ENCODE data around the gene ZFPM1.

The ZFPM1 gene

DNA sequence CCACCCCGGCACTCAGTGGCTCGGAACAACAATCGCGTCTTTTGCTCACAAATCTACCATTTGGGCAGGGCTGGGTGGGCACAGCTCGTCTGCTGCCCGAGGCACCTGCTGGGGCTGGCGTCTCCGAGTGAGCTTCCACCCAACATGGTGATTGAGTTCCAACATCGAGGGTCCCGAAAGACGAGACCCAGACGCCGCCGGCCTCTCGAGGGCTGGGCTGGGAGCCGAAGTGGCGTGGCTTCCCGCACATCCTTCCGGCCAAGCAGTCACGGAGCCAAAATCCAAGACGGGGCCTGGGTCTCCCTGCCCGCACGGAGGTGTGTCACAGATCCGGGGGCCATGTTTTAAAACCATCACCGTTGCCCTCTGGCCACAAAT, 7.5 kb upstream of the ZFPM1 start:
- H3K4me1 ChIP-seq (ENCODE audit: control insufficient read depth in 1 of 2, insufficient read depth in 2 of 2, low read length in 2 of 2), result peaks cover 0 to 11% of the 10 kb centered on the region in 2 donors
- H3K36me3 ChIP-seq (ENCODE audit: control insufficient read depth in 1 of 2, insufficient read depth in 2 of 2, low read length in 2 of 2), result no peaks in the 10 kb centered on the region
- no peak overlapping the region for H3K27ac ChIP-seq (ENCODE audit: low read length)
- no peak overlapping the region for H3K4me3 ChIP-seq (ENCODE audit: low read depth in 1 of 2, low read length in 2 of 2)
- H3K9me3 ChIP-seq (ENCODE audit: control insufficient read depth in 1 of 2, low read length in 2 of 2), result no peaks in the 10 kb centered on the region
- H3K27me3 ChIP-seq (ENCODE audit: low read depth, low read length), result no peaks in the 10 kb centered on the region

DNA sequence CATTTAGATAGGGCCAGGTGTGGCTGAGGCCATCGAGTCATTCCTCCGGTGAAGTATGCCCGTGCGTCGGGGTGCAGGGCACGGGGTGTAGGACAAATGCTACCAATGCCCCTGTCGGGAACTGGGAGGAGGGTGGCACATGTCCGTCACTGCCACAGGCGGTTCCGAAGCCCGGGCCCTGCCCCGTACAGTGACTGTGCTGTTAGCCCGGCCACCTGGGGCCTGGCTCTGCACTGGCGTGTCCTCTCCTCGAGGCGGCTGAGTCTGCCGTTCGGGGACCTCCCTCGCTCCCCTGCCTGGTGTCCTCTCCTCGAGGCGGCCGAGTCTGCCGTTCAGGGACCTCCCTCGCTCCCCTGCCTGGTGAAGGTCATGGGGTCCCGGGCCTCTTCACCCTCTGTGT, 7.0 kb upstream of the ZFPM1 start:
- no peaks in the 10 kb centered on the region for H3K36me3 ChIP-seq (ENCODE audit: control insufficient read depth in 1 of 2, insufficient read depth in 2 of 2, low read length in 2 of 2)
- H3K27ac ChIP-seq (ENCODE audit: low read length), result no peak overlapping the region
- no peaks in the 10 kb centered on the region for H3K9me3 ChIP-seq (ENCODE audit: control insufficient read depth in 1 of 2, low read length in 2 of 2)
- H3K4me1 ChIP-seq (ENCODE audit: control insufficient read depth in 1 of 2, insufficient read depth in 2 of 2, low read length in 2 of 2), result peaks cover 0 to 11% of the 10 kb centered on the region in 2 donors
- no peak overlapping the region for H3K4me3 ChIP-seq (ENCODE audit: low read depth in 1 of 2, low read length in 2 of 2)
- H3K27me3 ChIP-seq (ENCODE audit: low read depth, low read length), result no peaks in the 10 kb centered on the region

DNA sequence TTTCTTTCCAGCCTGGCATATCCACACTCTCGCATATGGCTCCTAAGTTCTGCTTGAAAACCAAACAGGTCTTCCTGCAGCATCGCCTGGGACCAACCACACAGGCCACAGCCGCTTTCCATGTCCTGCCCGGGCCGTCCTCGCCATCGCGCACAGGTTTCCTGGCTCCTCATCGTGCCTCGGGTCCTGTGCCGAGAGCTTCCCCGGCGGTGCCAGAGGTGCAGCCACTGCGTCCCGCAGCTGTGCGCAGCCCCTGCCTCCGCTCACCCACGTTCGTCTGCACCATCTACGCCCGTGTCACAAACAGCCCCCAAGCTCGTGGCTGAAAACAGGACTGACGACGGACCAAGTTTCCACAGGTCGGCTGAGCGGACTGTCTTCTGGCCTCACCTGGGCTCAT, 6.3 kb upstream of the ZFPM1 start:
- Histone ChIP-seq H3K27me3 (ENCODE audit: low read depth, low read length) (no peaks in the 10 kb centered on the region), H3K4me1 (ENCODE audit: control insufficient read depth in 1 of 2, insufficient read depth in 2 of 2, low read length in 2 of 2) (peaks cover 0 to 11% of the 10 kb centered on the region in 2 donors), H3K9me3 (ENCODE audit: control insufficient read depth in 1 of 2, low read length in 2 of 2) (no peaks in the 10 kb centered on the region)

DNA sequence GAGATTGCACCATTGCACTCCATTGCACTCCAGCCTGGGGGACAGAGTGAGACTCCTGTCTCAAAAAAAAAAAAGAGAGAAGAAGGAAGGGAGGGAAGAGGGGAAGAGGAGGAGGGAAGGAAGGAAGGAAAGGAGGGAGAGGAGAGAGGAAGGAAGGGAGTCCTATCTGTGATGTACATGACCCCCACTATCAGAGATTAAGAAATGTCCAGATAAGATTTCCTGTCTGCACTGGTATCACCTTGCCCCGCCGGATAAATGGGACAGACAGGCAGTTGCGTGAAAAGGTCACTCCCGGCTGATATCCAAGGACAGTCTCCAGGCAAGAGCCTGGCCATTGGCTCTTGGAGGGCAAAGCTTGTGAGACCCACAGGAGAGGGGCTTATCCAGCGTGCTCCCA, 5.2 kb upstream of the ZFPM1 start:
- Histone ChIP-seq H3K4me1 (ENCODE audit: control insufficient read depth in 1 of 2, insufficient read depth in 2 of 2, low read length in 2 of 2) (peaks cover 0 to 11% of the 10 kb centered on the region in 2 donors), H3K27me3 (ENCODE audit: low read depth, low read length) (no peaks in the 10 kb centered on the region), H3K36me3 (ENCODE audit: control insufficient read depth in 1 of 2, insufficient read depth in 2 of 2, low read length in 2 of 2) (no peaks in the 10 kb centered on the region), H3K9me3 (ENCODE audit: control insufficient read depth in 1 of 2, low read length in 2 of 2) (no peaks in the 10 kb centered on the region), H3K27ac (ENCODE audit: low read length) (no peak overlapping the region), H3K4me3 (ENCODE audit: low read depth in 1 of 2, low read length in 2 of 2) (no peak overlapping the region)

More for the DNA sequence above, 6.3 kb upstream of the ZFPM1 start:
- no peak overlapping the region for H3K27ac ChIP-seq (ENCODE audit: low read length)
- H3K36me3 ChIP-seq (ENCODE audit: control insufficient read depth in 1 of 2, insufficient read depth in 2 of 2, low read length in 2 of 2), result no peaks in the 10 kb centered on the region
- no peak overlapping the region for H3K4me3 ChIP-seq (ENCODE audit: low read depth in 1 of 2, low read length in 2 of 2)

DNA sequence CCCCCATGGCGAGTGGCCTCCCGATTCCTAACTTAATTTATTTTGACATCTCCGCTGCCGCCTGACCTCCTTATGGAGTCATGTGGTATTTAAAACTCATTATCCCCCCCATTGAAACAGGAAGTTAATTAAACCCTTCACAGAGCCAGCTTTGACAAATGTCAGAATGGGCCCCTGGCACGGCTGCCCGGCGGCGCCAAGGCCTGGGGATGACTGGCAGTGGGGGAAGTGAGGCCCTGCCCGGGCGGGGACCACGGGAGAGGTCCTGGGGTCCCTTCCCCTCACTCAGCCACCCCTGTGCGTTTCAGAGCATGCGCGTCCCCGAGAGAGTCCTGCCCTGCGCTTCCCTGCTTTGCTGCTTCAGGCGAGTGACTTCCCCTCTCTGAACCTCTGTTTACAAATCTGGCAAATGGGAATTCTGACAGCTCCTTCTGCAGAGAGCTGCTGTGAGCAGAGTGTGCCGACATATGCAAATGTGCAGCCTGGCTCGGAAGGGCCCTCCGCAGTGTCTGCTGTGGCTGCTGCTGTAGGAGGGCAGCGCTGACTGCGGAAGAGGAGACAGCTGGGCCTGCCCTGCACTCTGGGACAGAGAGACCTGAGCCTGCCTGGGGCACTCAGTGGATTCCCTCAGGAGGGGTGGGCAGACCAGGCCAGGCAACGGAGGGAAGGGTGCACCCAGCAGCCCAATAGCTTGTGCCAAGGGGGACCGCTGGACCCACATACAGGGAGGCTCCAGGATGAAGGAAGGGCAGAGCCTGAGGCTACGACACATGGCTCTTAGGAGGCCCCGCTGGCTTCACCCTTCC, 4.4 kb upstream of the ZFPM1 start:
- H3K36me3 ChIP-seq (ENCODE audit: control insufficient read depth in 1 of 2, insufficient read depth in 2 of 2, low read length in 2 of 2), result no peaks in the 10 kb centered on the region

DNA sequence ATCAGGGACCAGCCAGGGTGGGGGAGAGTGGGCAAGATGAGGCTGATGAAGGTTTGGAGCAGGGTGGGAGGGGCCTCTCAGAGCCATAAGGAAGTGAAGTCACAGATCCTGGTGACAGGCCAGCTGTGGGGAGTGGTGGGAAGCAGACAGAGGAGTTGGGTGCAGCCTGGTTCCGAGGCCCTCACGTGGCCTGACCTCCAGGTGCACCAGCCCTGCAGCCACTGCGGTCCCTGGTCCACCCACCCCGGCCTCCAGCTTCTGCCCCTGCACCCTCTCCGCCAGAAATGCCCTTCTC, 3.9 kb upstream of the ZFPM1 start:
- Histone ChIP-seq H3K27me3 (ENCODE audit: low read depth, low read length) (no peaks in the 10 kb centered on the region), H3K9me3 (ENCODE audit: control insufficient read depth in 1 of 2, low read length in 2 of 2) (no peaks in the 10 kb centered on the region), H3K36me3 (ENCODE audit: control insufficient read depth in 1 of 2, insufficient read depth in 2 of 2, low read length in 2 of 2) (no peaks in the 10 kb centered on the region), H3K4me3 (ENCODE audit: low read depth in 1 of 2, low read length in 2 of 2) (no peak overlapping the region), H3K27ac (ENCODE audit: low read length) (no peak overlapping the region), H3K4me1 (ENCODE audit: control insufficient read depth in 1 of 2, insufficient read depth in 2 of 2, low read length in 2 of 2) (peaks cover 0 to 11% of the 10 kb centered on the region in 2 donors)

More for the DNA sequence above, 4.4 kb upstream of the ZFPM1 start:
- Histone ChIP-seq H3K27me3 (ENCODE audit: low read depth, low read length) (no peaks in the 10 kb centered on the region), H3K27ac (ENCODE audit: low read length) (no peak overlapping the region), H3K9me3 (ENCODE audit: control insufficient read depth in 1 of 2, low read length in 2 of 2) (no peaks in the 10 kb centered on the region), H3K4me1 (ENCODE audit: control insufficient read depth in 1 of 2, insufficient read depth in 2 of 2, low read length in 2 of 2) (peaks cover 0 to 5% of the 10 kb centered on the region in 2 donors), H3K4me3 (ENCODE audit: low read depth in 1 of 2, low read length in 2 of 2) (no peak overlapping the region)

DNA sequence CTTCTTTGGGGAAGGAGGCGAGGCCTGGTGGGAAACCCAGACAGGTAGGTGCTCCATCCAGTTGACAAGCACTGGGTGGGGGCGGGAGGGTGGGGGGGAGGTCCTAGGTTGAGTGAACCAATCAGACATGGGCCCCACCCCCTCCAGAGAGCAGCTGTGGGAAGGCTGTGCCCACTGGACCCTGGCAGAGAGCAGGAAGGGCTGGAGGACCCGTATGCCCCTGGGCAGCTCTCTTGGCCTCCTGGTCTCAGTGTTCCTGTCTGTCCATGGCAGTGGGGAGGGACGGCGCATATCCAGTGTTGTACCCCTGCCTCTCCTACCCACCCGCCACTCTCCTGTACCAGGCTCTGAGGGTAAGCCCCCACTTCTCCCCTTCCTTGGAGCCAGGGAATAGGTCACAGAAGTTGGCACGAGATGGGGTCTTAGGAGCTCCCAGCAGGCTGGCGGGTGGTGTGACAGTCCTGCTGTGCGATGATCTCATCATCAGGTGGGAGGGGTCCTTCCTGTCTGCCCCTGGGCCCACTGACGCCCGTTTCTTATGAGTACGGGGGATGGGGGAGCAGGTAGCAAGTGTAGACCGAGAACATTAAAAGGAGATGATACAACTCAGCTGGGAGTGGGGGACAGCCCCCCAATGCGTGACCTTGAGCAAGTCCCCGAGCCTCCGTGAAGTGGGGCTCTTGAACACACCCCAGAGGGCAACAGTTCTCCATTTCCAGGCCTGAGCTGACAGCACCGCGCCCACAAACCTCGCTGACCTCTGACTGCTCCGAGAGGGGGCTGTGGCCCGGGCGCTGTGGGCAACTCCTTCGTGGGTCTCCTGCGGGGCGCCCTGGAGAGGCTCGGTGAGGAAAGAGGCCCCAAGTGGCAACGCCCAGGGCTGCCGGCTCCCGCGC, 1.2 kb upstream of the ZFPM1 start:
- no peak overlapping the region for H3K27ac ChIP-seq (ENCODE audit: low read length)
- peaks cover 0 to 32% of the 10 kb centered on the region in 2 donors for H3K4me1 ChIP-seq (ENCODE audit: control insufficient read depth in 1 of 2, insufficient read depth in 2 of 2, low read length in 2 of 2)
- H3K9me3 ChIP-seq (ENCODE audit: control insufficient read depth in 1 of 2, low read length in 2 of 2), result no peaks in the 10 kb centered on the region
- no peaks in the 10 kb centered on the region for H3K27me3 ChIP-seq (ENCODE audit: low read depth, low read length)
- H3K36me3 ChIP-seq (ENCODE audit: control insufficient read depth in 1 of 2, insufficient read depth in 2 of 2, low read length in 2 of 2), result no peaks in the 10 kb centered on the region
- peak overlapping the region; percentile 33 to 61 for H3K4me3 ChIP-seq (ENCODE audit: low read depth in 1 of 2, low read length in 2 of 2)

GRCh38 chr16:88452482-88453216, 431 bp upstream of the ZFPM1 start:
- H3K4me3 ChIP-seq (ENCODE audit: low read depth in 1 of 2, low read length in 2 of 2), result peak overlapping the region; percentile 33 to 61
- peaks cover 0 to 32% of the 10 kb centered on the region in 2 donors for H3K4me1 ChIP-seq (ENCODE audit: control insufficient read depth in 1 of 2, insufficient read depth in 2 of 2, low read length in 2 of 2)

DNA sequence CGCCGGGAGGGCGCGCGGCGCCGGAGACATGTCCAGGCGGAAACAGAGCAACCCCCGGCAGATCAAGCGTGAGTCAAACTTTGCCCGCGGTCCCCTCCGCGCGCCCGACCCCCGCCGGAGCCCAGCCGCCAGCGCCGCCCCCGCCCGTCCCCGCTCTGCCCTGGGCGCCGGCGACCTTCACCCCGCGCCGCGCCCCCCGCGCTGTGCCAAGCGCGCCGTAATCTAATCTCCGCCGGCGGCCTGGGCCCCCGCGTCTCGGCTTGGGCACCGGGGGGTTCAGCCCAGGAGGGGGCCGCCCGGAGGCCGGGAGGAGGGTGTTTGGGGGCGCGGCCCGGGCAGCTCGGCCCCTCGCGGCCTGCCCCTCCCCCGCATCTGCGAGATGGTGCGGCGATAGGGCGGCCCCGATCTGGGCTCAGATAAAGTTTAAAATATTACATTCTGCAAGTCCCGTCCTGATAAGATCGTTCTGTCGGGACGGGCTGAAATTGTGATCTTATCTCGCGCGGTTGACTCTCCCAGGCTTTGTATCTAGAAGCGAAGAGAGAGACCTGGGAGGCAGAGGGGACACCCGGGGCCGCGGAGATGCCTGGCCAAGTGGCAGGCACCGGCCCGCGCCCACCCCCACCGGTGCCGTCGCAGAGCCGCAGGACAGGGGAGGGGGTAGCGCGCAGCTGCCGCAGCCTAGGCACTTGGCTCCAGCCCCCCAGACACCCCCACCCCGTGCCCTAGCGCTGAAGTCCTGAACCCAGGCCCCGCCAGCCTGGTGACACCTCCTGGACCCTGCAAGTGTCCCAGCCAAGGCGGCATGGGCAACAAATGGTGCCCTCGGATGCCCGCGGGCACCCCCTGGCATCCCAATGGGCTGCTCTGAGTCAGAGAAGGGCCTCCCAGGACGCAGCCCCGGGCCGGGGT, 787 bp downstream of the ZFPM1 start:
- peaks cover 0 to 32% of the 10 kb centered on the region in 2 donors for H3K4me1 ChIP-seq (ENCODE audit: control insufficient read depth in 1 of 2, insufficient read depth in 2 of 2, low read length in 2 of 2)

More at GRCh38 chr16:88452482-88453216, 431 bp upstream of the ZFPM1 start:
- Histone ChIP-seq H3K27ac (ENCODE audit: low read length) (no peak overlapping the region), H3K9me3 (ENCODE audit: control insufficient read depth in 1 of 2, low read length in 2 of 2) (no peaks in the 10 kb centered on the region), H3K27me3 (ENCODE audit: low read depth, low read length) (no peaks in the 10 kb centered on the region), H3K36me3 (ENCODE audit: control insufficient read depth in 1 of 2, insufficient read depth in 2 of 2, low read length in 2 of 2) (no peaks in the 10 kb centered on the region)

GRCh38 chr16:88454523-88454947, 1.5 kb downstream of the ZFPM1 start:
- H3K4me3 ChIP-seq (ENCODE audit: low read depth in 1 of 2, low read length in 2 of 2), result peak overlapping the region; percentile 68 to 73
- H3K27ac ChIP-seq (ENCODE audit: low read length), result no peak overlapping the region
- H3K9me3 ChIP-seq (ENCODE audit: control insufficient read depth in 1 of 2, low read length in 2 of 2), result no peaks in the 10 kb centered on the region
- no peaks in the 10 kb centered on the region for H3K36me3 ChIP-seq (ENCODE audit: control insufficient read depth in 1 of 2, insufficient read depth in 2 of 2, low read length in 2 of 2)
- peaks cover 5% of the 10 kb centered on the region for H3K27me3 ChIP-seq (ENCODE audit: low read depth, low read length)
- peaks cover 0 to 32% of the 10 kb centered on the region in 2 donors for H3K4me1 ChIP-seq (ENCODE audit: control insufficient read depth in 1 of 2, insufficient read depth in 2 of 2, low read length in 2 of 2)

More for the DNA sequence above, 787 bp downstream of the ZFPM1 start:
- Histone ChIP-seq H3K27me3 (ENCODE audit: low read depth, low read length) (peaks cover 5% of the 10 kb centered on the region), H3K27ac (ENCODE audit: low read length) (no peak overlapping the region), H3K36me3 (ENCODE audit: control insufficient read depth in 1 of 2, insufficient read depth in 2 of 2, low read length in 2 of 2) (no peaks in the 10 kb centered on the region), H3K9me3 (ENCODE audit: control insufficient read depth in 1 of 2, low read length in 2 of 2) (no peaks in the 10 kb centered on the region), H3K4me3 (ENCODE audit: low read depth in 1 of 2, low read length in 2 of 2) (peak overlapping the region; percentile 68 to 73)

All from muscle layer of duodenum (tissue), 2 donors.